Lower leg skin (tissue), 4 donors: ENCODE results near the gene ATP2B3. TPM values are rescaled to one million over a fixed set of nuclear protein-coding genes. Genes with fewer than 3 reads are reported as not detected.

Experiments used
- DNase-seq, 2 donors: peaks; one replicate each; pipeline ENCODE4 v3.0.0-alpha.2; 2019; ENCODE audit warnings: low spot score in 2 of 2
- H3K4me3 ChIP-seq: fragments of 200-600 bp; sonication (generic); 2 replicates; pipeline ENCODE4 v1.5.1; 2017; ENCODE audit warnings: mild to moderate bottlenecking, low read depth; ENCODE audit not compliant: poor library complexity, severe bottlenecking
- POLR2A ChIP-seq, 2 donors: fragments of 450-650 bp; IDR thresholded peaks; one replicate each; pipeline ENCODE4 v1.6.1; 2016 to 2017; ENCODE audit warnings: antibody characterized with exemption in 2 of 2, mild to moderate bottlenecking in 1 of 2, moderate library complexity in 1 of 2
- WGBS, 2 donors: methylation state at CpG; one replicate each; pipeline ENCODE4 v1.1.5; 2018; 5-methylcytosine and 5-hydroxymethylcytosine counted together
- intact Hi-C: fragments of 100-400 bp; cut with DNase I; formaldehyde crosslinking; loops from one replicate; pipeline ENCODE4 v1.15.0; 2023; ENCODE audit warnings: low total_unique reads
- total RNA-seq, 4 donors: library from RNA; depleted of rRNA; stranded (reverse); fragments of >200 nt; gene quantifications; one replicate each; pipeline ENCODE4 v1.1.0, GENCODE V29; 2016
- TF ChIP-seq, protein P1 (sequence below), 3 donors: fragments of 450-650 bp; IDR thresholded peaks; one replicate each; pipeline ENCODE4 v1.5.1; 2016; ENCODE audit warnings: antibody characterized with exemption in 3 of 3, mild to moderate bottlenecking in 3 of 3, moderate library complexity in 2 of 3

ATP2B3 gene
- total RNA-seq, 4 donors from 2014 or later = 0.07 TPM; not detected in 3

- H3K4me3 ChIP-seq = no peak overlapping the region
- no peak for DNase-seq
- intact Hi-C loops = loop anchor here (10.0 kb wide), 1 partner anchor 231 kb away; no protein-coding TSS in a partner anchor
- TF ChIP-seq, protein P1, sequence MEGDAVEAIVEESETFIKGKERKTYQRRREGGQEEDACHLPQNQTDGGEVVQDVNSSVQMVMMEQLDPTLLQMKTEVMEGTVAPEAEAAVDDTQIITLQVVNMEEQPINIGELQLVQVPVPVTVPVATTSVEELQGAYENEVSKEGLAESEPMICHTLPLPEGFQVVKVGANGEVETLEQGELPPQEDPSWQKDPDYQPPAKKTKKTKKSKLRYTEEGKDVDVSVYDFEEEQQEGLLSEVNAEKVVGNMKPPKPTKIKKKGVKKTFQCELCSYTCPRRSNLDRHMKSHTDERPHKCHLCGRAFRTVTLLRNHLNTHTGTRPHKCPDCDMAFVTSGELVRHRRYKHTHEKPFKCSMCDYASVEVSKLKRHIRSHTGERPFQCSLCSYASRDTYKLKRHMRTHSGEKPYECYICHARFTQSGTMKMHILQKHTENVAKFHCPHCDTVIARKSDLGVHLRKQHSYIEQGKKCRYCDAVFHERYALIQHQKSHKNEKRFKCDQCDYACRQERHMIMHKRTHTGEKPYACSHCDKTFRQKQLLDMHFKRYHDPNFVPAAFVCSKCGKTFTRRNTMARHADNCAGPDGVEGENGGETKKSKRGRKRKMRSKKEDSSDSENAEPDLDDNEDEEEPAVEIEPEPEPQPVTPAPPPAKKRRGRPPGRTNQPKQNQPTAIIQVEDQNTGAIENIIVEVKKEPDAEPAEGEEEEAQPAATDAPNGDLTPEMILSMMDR (IDR thresholded peaks at IDR 0.05) = no peak
- TF ChIP-seq POLR2A (IDR thresholded peaks at IDR 0.05) = no peak
- WGBS, 2 donors = 92 to 96% methylated on average over 6 to 21 of the region's 21 CpGs
Measured at GRCh38 chrX:153625271-153626024, 108.0 kb downstream of the ATP2B3 start.

DNA sequence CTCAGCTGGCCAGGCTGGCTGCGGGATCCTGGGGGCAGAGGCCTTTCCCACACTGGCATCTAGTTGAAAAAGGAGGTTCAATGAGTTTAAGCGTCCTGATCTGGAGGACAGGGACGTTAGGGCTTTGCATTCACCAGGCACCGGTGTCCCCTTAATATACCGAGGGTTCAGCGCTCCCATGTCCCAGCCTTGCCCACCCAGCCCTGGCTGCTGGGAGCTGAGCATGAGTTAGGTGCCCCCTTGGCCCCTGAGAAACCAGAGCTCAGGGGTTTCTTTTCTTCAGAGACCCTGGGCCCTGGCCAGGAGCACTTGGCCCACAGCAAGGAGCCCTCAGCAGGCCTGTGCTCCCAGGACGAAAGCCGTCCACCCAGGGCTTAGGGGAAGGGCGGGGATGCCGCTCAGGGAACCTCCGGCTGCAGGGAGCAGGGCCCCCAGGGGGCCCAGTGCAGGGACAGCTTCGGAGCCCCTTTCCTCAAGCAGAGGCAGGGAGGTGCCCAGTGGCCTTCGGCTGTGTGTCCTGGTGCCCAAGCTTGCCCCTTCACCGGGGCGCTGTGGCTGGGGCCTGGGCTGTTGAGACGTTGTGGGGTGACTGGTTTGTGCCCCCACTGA, 108.7 kb downstream of the ATP2B3 start:
- no peak overlapping the region for H3K4me3 ChIP-seq
- no peak for TF ChIP-seq POLR2A (IDR thresholded peaks at IDR 0.05)
- TF ChIP-seq, protein P1 (IDR thresholded peaks at IDR 0.05) = no peak
- WGBS, 2 donors = 88% methylated on average over 3 to 10 of the region's 16 CpGs
- no peak for DNase-seq
- intact Hi-C loops = loop anchor here (10.0 kb wide), 1 partner anchor 231 kb away; no protein-coding TSS in a partner anchor

DNA sequence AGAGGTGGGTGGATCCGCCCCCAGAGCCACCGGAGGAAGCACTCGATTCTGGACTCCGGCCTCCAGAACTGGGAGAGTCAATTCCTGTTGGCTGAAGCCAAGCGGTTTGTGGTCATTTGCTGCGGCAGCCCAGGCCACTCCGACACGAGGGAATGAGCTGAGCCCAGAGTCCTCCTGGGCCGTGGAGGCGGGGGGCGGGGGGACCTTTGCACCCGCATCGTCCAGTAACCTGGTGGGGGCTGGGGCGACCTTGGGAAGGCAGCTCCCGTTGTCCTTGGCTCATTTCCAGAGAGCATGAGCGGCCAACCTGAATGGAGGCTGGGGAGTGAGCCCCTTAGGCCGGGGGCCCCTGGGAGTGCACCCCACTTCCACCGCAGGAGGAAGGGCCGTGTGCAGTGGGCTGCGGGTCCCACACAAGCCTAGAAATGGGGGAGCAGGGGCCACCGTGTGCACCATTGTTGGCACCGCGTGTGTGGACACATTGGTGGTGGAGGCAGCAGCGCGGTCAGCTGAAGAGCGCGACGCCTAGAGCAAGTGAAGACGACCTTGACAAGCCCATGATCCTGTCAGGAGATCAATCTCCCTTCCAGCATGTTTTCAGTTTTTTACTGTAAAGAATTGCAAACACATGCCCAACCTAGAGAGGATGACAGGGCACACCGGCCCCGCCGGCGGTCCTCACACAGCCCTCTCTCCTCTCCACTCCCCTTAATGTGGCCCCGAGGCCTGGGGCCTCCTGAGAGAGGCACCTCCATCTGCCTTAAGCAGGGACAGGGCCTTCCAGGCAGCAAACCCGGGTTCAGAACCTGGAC, 109.6 kb downstream of the ATP2B3 start:
- no peak for DNase-seq
- H3K4me3 ChIP-seq = no peak overlapping the region
- WGBS, 2 donors = 77 to 81% methylated on average over 7 to 33 of the region's 35 CpGs
- TF ChIP-seq POLR2A (IDR thresholded peaks at IDR 0.05) = no peak
- TF ChIP-seq, protein P1 (IDR thresholded peaks at IDR 0.05) = no peak
- intact Hi-C loops = loop anchor here (10.0 kb wide), 1 partner anchor 232 kb away; no protein-coding TSS in a partner anchor

DNA sequence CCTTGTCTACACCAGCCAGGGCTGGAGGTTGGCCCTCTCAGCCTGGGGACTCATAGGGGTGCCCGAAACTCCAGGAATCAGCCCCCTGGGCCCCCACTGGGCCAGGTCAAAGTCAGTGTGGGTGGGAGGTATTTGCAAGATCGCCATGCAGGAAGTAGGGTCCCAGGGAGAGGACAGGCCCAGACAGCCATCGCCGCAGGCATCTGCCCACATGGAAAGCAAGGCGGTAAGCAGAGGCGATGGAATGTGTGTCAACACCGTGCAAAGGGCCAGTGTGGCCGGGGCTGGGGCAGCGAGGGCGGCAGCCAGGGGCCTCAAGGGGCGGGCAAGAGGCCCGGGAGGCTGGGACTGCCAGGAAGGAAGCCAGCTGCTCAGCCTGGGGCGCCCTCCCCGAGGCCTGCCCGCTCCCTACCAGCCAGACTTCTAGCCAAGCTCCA, 110.3 kb downstream of the ATP2B3 start:
- no peak overlapping the region for H3K4me3 ChIP-seq
- WGBS, 2 donors = 63 to 74% methylated on average over 7 to 14 of the region's 15 CpGs
- intact Hi-C loops = loop anchor here (10.0 kb wide), 1 partner anchor 233 kb away; no protein-coding TSS in a partner anchor
- TF ChIP-seq, protein P1 (IDR thresholded peaks at IDR 0.05) = no peak
- TF ChIP-seq POLR2A (IDR thresholded peaks at IDR 0.05) = no peak
- DNase-seq = no peak

DNA sequence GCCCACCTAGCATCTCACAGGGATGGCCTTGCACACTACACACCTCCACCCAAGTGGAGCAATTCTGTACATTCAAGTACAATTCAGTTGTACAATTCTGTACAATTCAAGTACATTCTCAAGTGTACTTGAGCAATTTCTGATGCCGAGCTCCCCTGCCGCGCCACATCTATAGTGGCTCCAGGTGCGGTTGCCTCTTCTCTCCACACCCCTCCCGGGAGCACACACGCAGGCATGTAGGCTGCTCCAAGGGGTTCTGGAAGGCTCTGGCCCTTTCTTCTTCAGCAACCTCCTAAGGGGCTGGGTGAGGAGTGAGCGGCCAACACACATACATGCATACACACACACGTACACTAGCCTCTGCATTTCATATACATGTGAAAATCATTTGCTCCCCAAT, 110.7 kb downstream of the ATP2B3 start:
- TF ChIP-seq, protein P1 (IDR thresholded peaks at IDR 0.05) = no peak
- intact Hi-C loops = loop anchor here (10.0 kb wide), 1 partner anchor 233 kb away; no protein-coding TSS in a partner anchor
- 85 to 91% methylated on average over 8 of the region's 8 CpGs for WGBS, 2 donors
- DNase-seq = no peak
- no peak overlapping the region for H3K4me3 ChIP-seq
